SKM-1 (cell line): ENCODE data around the gene ZNF385D.

Experiments
- DNase-seq: peaks from one replicate; lab custom pipeline; 2025; ENCODE audit not compliant: unreplicated experiment; lab: John Stamatoyannopoulos, UW

Gene ZNF385D

DNA sequence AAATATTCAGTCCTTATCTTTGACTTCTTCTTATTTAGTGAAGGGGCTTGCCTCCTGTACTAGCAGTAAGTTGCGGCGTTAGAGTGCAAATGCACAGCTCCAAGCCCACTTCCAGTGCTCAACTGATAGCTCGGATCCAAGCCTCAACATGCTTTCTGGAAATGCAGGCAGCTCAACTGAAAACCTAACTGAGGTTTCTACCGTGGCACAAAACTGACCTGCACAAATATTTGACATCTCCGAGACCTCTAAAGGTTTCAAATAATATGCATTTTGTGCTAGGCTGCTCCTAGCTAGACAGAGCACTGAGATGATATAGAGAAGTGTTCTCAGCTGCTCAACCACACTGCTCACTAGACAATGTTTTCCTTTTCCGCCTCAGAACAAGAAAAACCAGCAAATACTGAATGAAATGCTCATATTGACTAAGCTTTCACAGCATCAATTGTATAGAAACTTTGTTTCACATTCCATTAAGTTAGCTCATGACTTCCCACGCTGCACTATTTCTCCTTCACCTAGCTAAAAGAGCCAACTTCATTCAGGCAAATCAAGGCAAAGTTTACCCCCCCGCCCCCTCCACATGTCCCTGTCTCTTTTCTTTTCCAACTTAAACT lies 822 bp downstream of the ZNF385D start:
- DNase-seq: no peak

DNA sequence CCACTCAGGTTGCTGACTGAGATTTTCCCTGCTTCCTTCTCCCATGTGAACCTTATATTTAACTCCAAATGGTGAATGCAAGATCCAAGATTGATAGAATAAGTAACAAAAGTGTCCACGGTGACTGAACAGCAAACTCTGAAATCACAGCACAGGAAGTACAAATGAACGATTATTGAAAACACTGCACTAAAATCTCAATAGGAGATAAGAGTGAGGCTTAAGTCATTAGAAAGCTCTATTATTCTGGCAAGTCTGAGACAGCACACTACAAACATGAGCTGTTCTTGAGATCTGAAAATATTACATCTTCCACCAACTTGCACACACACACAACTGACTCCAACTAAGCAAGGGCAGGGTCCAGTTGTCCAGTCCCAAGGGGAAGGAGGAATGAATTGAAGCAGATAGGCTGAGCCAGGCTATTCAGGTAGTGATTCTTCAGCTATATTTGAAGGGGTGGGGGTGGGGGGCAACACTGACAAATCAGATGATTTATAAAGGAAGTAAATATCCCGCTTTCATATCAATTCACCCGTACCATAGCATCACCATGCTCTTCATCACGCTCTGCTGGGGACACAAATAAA lies 2.9 kb downstream of the ZNF385D start:
- DNase-seq: no peak

- no peak for DNase-seq
These were observed 3.6 kb downstream of the ZNF385D start for GRCh38 chr3:21747376-21747775.

GRCh38 chr3:21745966-21746365 lies 5.0 kb downstream of the ZNF385D start:
- no peak for DNase-seq

GRCh38 chr3:21744793-21745192 lies 6.2 kb downstream of the ZNF385D start:
- DNase-seq: no peak

DNA sequence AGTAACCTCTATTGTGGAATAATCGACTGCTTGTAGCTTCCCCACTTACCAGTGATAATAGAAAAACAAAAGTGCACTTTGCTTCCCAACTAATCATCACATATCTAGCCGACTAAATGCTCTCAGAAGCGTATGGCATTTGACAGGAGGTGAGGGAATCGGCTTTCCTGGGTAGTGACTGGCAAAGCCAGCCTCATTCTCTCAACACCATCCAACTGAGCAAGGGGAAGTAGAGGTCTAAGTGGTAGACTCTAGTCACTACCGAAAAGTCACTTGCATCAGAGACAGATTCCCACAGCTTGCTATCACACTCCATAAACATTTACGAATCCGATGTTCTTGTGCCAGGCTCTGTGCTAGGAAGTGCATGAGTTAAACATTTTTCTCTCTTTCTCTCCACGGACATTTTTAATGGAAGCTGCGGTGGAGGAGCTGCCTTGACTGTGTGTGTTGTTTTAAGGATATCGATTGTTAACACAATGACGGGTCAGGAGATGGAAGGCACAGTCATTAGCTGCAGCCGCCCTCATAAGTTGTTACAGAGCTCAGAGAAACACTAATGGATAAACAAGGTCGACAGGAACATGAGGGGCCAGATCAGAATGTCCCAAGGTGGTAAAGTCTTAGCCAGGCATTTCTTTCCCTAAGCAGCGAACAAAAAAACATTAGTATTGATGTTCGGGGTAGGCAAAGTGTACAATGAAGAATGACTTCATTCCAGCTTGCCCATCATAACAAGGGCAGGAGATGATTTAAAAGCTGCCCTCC lies 11.9 kb downstream of the ZNF385D start:
- no peak for DNase-seq

GRCh38 chr3:21738283-21738682 lies 12.7 kb downstream of the ZNF385D start:
- DNase-seq: no peak

DNA sequence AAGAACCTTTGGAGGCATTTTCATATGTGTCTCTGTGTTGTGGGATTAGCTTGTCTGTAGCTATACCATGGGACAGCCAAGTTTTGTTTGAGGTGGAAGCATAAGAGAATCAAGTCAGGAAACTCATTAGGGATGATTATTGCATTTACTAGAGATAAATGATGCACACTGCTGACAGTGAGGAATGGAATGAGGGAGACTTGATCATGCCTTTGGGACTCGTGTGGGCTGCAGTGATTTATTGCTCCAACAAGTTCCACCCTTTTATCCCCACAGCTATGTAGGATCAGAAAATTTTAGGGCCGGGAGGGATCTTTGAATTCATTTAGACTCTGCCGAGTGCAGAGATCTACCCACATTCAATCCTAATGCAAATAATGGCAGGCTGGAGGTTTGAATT lies 16.3 kb downstream of the ZNF385D start:
- DNase-seq: no peak

- no peak for DNase-seq
These were observed 21.0 kb downstream of the ZNF385D start for GRCh38 chr3:21729888-21730459.

GRCh38 chr3:21729331-21729730 lies 21.7 kb downstream of the ZNF385D start:
- DNase-seq: no peak

GRCh38 chr3:21722768-21723167 lies 28.2 kb downstream of the ZNF385D start:
- no peak for DNase-seq

- DNase-seq: no peak
These were observed 28.7 kb downstream of the ZNF385D start for GRCh38 chr3:21722301-21722700.

DNA sequence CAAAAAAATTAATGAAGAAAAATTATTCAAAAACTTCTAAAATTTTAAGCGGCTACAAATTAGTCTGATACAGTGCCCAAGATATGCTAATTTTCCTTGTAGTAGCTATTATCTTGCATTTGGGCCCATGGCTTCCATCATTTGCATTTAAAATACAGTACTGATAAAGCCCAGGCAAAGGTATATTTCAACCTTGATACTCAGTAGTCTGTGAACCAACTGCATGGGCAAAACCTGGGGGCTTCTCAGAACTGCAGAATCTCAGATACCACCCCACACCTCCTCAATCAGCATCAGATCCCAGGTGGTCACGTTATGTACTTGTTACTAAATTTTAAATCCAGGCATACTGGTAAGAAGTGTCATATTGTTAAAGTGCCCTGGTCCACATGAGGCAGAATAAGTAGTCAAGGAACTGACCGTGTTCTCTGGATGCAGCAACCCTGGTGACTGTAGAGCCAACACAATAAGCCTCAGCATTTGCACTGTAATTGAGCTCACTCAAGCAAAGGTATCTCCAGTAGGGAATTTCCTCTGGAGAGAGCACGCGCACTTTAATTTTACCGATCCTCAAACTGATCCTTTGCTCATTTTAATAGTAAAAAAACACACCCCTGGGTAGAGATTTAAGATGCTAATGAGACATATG lies 31.9 kb downstream of the ZNF385D start:
- no peak for DNase-seq

- no peak for DNase-seq
These were observed 32.7 kb downstream of the ZNF385D start for GRCh38 chr3:21718161-21718765.

GRCh38 chr3:21715662-21716061 lies 35.3 kb downstream of the ZNF385D start:
- DNase-seq: no peak

DNA sequence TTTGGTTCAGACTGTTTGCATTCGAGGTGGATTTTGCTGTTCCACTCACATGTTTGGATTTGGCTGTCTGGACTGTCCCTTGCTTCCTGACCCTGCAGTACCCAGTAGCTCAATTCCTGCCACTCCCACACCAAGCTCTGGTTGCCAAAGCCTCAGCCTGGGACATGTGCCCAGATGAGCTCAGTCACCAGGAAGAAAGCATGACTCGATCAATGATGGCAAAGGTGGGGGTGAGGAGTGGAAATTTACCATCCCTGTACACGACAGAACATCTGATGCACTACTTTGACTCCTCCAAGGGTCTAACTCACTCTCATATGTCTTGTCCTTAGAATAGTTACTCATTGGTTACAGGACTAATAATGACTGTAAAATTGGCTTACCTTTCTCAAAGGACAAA lies 45.2 kb downstream of the ZNF385D start:
- DNase-seq: no peak

DNA sequence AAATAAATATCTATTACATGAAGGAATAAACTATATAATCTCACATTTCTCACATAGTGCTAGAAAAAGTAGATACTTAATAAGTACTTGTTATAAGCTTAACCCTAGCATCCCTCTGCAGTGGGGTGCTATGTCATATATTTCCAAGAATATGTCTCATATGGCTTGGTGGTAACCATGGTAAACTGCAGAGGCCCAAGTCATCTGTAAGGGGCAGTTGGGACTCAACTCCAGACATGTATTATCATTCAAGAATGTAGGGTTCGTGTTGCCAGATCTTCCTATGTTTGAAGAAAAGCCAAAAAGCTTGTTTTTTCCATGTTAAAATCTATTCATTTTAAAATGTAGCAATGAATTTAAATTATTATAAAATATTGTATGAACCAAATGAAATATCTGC lies 46.2 kb downstream of the ZNF385D start:
- no peak for DNase-seq

- DNase-seq: no peak
These were observed 47.7 kb downstream of the ZNF385D start for GRCh38 chr3:21703291-21703690.

GRCh38 chr3:21697707-21698106 lies 53.3 kb downstream of the ZNF385D start:
- no peak for DNase-seq

DNA sequence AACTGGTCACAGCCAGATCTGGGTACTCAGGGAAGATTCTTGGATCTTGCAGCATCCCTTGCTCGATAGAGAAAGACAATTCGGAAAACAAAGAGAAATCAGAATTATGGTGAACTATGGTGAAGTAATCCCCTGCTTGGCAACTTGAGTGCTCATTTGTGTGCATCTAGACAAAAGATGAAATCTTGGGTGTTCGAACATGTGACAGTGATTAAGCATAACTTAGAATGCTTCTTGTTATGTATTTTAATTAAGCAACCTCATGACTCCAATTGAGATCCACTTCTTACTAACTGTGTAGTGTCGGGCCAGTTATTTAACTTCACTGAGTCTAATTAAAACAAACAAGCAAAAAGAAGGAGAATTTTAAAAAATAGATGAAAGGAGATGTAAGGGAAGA lies 56.5 kb downstream of the ZNF385D start:
- no peak for DNase-seq

DNA sequence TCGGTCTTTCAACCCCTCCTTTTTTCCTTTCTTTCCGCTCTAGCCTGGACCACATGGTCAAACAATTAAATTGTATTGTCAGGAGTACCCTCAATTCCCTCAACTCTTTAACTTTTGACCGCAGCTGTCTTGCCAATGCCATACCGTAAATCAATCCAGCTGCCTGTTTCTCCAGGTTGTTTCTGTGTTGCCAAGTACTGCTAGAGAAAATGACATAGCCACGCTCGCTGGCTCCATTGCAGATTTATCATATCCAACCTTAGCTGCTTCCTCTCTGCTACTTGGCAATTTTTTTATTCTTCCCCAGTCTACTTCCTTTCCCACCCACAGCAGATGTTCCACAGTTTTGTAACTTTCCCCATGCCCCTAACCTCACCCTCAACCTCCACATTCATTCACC lies 60.0 kb downstream of the ZNF385D start:
- DNase-seq: no peak
